SH-SY5Y (cell line): ENCODE results near the gene BRI3.

Experiments
- GATA2 ChIP-seq: IDR thresholded peaks from 2 replicates; pipeline ENCODE4 v1.6.1; 2011; ENCODE audit warnings: mild to moderate bottlenecking, low read depth, low read length
- GATA3 ChIP-seq: IDR thresholded peaks from 2 replicates; pipeline ENCODE4 v1.6.1; 2011; ENCODE audit warnings: low read depth, mild to moderate bottlenecking, low read length, moderate library complexity

- no peak for TF ChIP-seq GATA3
- TF ChIP-seq GATA2 = no peak
Measured at GRCh38 chr7:98282703-98283102, 1.2 kb downstream of the BRI3 start.
